Inflammatory macrophage treated with lipopolysaccharide for 4 hours (primary cell): Measurements from ENCODE around the gene CREB3L2.
"Not testable (repeated sequence)": the region's sequence is repeated elsewhere in the genome, so short reads cannot be mapped to it uniquely, and the experiment has no call there.

Experiments used
- DNase-seq: peaks from one replicate; pipeline ENCODE4 v3.0.0-alpha.2; 2020

CREB3L2 gene

DNA sequence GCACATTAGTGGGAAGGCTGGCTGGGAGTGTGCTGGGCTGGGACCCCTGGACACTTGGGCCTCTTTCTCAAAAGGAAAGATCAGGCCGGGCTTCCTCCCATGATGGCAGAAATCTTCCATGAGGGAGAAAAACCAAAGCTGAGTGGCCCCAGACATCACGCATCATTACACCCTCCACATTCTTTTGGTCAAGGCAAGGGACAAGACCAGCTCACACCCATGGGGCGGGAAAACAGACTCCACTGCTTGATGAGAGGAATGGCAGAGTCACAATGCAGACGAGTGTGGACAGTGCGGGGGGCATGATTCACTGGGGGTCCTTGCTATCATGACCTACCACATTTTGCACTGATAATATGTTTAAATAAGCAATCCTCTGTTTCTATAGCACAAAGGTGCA is 73.3 kb downstream of the CREB3L2 start:
- no peak for DNase-seq

- DNase-seq, result no peak
These were observed 74.5 kb downstream of the CREB3L2 start for GRCh38 chr7:137927386-137927785.

- not testable (repeated sequence) for DNase-seq
These were observed 75.7 kb downstream of the CREB3L2 start for GRCh38 chr7:137926206-137926605.

DNA sequence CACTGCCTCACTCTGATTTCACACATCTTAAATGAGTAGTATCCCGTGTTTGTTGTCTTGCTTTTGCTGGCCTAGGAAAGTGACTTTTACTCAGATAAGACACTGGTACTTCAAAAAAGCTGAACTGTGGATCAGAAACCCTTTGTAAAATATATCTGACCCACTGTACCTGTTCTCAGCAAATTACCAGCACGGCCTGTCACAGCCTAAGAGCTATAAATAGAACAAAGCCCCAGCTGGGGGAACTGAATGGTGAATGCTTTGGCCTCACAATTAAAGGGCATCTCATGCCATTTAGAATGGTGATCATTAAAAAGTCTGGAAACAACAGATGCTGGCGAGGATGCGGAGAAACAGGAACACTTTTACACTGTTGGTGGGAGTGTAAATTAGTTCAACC is 76.1 kb downstream of the CREB3L2 start:
- DNase-seq, result no peak

GRCh38 chr7:137925091-137925490 is 76.8 kb downstream of the CREB3L2 start:
- no peak for DNase-seq

- no peak for DNase-seq
These were observed 78.5 kb downstream of the CREB3L2 start for GRCh38 chr7:137923380-137923779.

- DNase-seq, result no peak
These were observed 81.1 kb downstream of the CREB3L2 start for GRCh38 chr7:137920637-137921399.

GRCh38 chr7:137919987-137920386 is 81.9 kb downstream of the CREB3L2 start:
- no peak for DNase-seq

- no peak for DNase-seq
These were observed 84.8 kb downstream of the CREB3L2 start for GRCh38 chr7:137916980-137917645.

DNA sequence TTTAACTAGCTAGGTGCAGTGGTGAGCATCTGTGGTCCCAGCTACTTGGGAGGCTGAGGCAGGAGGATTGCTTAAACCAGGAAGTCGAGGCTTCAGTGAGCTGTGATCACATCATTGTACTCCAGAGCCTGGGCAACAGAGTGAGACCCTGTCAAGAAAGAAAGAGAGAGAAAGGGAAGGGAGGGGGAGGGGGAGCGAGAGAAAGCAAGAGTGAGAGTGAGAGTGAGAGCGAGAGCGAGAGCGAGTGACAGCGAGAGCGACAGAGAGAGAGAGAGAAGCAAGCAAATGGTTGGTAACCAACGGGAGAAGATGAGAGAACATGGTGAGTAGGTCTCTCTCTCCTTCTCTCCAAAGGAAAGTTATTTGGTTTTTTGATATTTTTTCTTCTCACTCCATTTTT is 85.3 kb downstream of the CREB3L2 start:
- DNase-seq, result no peak

DNA sequence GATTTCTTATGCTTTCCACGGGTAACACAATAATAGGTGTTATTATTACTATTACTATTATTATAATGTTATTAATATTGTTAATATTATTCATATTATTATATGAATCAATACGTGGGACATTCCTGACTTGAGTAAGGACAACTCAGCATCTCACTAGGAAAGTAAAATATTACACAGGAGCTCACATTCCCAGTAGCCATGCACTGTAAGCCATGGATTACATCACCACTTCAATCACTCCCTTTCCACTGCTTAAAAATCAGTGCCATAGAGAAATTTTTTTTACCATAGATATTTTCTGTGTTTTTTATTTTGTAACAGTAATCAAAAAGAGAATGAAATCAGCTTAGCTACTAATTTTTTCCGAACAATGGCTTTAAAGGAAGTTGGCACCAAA is 86.6 kb downstream of the CREB3L2 start:
- no peak for DNase-seq

DNA sequence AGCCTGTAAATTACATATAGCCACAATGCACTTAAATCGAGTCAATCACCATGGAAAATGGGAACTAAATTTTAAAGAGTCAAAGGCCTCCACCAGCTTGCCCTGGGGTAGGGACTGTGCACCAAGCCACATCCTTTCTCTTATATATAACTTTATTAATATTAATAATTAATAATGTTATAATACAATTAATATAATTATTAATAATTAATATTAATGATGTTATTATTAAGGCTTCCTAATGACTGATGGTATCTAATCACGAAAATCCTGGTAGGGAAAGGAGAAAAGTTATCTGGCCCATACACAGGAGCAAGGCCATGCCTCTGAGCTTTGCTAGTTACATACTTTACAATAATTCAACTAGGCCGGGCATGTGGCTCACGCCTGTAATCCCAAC is 87.9 kb downstream of the CREB3L2 start:
- no peak for DNase-seq

DNA sequence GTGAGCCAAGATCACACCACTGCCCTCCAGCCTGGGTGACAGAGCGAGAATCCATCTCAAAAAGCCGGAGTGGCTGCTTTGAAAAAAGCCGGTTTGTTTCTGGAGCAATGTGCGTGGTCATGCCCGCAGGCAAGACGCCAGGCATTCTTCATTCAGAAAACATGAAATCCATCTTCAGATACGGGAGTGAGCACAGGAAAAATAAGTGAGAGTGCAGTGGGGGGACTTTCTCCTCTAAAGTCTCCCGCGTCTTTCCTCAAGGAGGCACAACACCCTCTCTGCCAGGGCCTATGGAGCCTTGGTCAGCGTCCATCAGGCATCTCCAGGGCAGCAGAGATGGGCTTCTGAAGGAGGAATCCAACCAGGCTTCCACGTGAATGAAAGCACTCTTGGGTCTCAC is 92.8 kb downstream of the CREB3L2 start:
- no peak for DNase-seq

DNA sequence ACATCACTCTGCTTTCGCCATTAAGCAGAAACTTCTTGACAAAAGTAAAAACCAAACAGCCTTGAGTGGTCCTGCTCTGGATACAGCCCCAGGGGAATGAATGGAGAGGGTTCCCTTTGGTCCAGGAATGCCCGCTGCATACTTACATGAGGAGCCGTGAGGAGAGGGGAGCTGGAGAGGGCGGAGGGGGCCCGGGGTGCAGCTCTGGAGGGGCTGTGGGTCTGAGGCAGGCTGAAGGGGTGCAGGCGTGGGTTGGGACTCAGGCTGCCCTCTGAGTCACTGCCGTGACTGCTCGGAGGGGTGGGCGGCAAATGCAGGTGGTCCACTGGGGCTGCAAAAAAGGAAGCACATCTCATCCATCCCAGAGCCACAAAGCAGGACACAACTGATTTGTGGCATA is 93.8 kb downstream of the CREB3L2 start:
- DNase-seq, result no peak

DNA sequence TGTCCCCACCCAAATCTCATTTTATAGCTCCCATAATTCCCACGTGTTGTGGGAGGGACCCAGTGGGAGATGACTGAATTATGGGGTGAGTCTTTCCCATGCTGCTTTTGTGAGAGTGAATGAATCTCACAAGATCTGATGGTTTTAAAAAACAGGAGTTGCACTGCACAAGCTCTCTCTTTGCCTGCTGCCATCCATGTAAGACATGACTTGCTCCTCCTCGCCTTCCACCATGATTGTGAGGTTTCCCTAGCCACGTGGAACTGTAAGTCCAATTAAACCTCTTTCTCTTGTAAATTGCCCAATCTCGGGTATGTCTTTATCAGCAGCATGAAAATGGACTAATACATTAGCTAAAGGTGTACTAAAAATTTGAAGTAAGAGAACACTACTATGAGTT is 95.2 kb downstream of the CREB3L2 start:
- DNase-seq, result not testable (repeated sequence)

GRCh38 chr7:137904833-137905232 is 97.1 kb downstream of the CREB3L2 start:
- DNase-seq, result no peak

- peak; percentile 75 for DNase-seq
These were observed 98.3 kb downstream of the CREB3L2 start for GRCh38 chr7:137903382-137904169.

GRCh38 chr7:137900137-137900536 is 101.7 kb downstream of the CREB3L2 start:
- DNase-seq, result no peak

DNA sequence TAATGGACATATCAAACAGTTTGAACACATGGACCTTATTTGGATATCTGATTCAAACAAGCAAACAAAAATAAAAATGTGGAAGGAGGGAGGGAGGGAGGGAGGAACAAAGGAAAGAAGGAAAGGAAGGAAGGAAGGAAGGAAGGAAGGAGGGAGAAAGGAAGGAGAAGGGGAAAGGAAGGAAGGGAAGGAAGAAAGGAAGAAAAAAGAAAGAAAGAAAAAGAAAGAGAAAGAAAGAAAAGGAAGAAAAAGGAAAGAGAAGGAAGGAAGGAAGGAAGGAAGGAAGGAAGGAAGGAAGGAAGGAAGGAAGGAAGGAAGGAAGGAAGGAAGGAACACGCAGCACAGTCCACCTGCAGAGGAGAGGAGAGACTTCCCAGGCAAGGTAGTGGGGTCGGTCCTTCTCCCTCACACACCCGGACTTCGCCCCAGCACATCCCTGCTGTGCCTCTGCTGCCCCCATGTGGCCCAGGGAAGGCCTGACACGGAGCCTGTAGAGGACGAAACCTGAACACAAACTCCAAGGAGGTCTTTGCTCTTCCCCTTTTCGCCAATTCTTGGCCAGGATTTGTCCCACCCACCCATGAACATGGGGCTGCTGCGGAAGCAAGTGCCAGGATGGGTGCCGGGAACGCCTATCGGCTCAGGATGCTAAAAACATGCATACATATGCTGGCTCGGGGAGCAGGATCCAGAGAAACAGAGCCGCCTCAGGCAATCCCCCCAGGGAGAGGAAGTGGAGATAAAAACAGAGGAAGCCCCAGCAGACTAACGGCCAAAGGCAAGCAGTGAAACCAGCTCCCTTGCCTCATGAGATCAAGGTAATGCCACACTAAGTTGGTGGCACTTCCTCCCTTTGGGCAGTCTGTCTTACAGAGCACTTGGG is 102.8 kb downstream of the CREB3L2 start:
- peak; percentile 74 for DNase-seq

DNA sequence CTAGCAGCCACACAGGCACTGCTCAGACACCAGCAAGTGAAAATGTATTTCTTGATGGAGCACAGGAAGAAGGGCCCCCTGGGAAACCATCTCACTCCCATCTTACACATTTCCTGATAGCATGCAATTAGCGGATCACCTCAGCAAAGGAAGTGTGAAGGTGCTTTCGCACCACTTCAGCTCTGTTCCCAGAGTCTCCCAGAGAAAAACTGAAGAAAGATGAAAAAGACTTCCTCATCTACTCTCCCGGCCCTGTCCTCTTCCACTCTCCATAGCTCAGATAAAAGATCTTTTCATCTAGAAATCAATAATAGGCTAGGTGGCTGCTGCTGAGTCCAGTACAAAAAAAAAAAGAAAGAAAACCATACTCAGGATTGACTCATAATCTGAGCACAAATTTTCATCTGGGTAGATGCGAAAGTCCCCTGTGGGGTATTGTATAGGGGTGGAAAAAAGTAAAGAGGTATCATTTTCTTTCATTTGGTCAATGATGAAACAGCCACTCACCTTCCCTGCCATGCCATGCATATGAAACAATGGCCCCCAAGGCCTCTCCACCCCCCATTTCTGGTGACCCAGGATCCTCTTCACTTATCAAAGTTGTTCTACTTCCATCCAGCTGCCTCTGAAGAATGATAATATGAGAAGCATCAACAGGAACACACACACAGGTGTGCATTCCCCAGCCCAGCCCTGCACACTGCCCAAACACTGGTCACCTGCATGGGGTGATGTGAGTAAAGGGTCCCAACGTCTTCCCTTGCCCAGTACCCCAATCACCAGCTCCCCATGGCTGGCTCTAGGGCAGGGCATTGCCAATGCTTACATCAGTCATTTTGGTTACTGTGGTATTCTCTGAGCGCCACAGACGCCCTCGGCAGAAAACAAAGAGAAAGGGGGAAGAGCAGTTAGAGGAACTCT is 106.3 kb downstream of the CREB3L2 start:
- peak; percentile 26 for DNase-seq

DNA sequence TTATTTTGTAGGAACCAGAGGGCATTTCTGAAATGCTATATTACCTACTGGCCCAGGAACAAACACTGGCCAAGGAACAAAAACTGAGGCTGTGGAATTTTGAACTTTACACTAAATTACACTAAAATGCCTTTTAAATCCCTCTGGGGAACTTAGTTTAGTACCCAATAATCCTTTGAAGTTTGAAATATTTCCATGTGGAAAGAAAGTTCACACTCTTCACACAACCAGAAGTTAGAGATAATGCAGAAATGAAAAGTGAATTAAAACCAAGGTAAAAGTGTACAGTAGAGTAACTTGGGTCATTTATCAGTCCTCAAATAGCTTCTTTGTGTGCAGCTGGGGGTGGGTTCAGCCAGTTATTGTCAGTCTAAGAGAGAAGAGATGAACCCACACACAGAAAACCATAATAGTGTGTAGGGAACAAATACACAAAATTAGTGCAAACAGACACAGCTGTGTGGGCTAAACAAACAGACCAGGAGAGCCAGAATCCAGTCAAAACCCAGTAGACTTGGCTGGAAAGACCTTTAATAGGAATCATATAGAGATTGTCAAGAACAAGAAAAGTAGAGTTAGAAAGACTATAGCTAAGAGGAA is 108.6 kb downstream of the CREB3L2 start:
- no peak for DNase-seq
